ENCODE measurements around the gene TIMP3.

Gene TIMP3

DNA sequence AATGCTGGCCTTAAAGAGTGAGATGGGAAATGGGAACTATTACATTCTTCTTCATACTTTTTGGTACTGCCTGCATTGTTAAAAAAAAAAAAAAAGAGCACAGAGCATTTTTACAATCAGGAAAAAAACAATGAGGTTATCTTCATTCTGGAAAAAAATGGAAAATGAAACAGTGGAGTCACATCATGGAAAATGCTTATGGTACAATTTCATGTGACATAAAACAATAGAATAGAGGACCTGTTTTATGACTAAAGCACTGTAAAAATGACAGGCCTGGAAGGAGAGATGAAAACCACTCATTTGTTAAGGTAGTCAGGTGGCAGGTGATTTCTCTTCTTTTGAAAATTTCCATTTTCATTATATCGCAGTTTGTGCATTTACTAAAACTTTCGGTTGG is 75.0 kb downstream of the TIMP3 start:
- in situ Hi-C loops (cut with MboI; ENCODE audit: low sequenced_read_pairs), result no loop called here

DNA sequence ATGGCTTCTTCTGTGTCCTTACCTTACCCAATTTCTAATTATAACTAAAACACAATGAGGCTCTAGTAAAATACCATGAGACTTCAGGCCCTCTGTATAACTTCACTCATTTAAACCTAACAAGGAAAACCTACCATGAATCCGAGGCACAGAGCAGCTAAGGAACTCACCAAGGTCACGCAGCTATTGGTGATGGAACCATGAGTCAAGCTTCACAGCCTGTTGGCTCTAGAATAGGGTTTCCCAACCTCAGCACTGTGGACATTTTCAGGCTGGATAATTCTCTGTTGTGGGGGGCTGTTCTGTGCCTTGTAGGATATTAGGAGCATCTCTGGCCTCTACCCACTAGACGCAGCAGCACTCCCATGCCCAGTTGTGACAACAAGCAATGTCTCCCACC is 75.7 kb downstream of the TIMP3 start:
- in situ Hi-C loops (cut with MboI; ENCODE audit: low sequenced_read_pairs), result no loop called here

DNA sequence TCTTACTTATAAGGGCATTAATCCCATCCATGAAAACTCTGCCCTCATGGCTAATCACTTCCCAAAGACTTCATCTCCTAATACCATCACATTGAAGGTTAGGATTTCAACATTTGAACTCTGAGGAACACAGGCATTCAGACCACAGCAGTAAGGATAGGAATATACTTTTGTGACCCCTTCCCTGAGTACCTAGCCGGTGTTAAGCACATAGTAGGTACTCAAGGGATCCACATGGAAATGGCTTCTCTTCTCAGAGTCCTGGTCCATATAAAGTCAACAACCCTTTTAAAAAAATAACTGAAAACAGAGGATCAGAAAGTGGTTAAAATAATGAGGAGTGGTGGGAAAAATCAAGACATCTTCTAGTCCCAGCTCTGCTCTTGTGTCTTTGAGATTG is 78.0 kb downstream of the TIMP3 start:
- in situ Hi-C loops (cut with MboI; ENCODE audit: low sequenced_read_pairs), result no loop called here

DNA sequence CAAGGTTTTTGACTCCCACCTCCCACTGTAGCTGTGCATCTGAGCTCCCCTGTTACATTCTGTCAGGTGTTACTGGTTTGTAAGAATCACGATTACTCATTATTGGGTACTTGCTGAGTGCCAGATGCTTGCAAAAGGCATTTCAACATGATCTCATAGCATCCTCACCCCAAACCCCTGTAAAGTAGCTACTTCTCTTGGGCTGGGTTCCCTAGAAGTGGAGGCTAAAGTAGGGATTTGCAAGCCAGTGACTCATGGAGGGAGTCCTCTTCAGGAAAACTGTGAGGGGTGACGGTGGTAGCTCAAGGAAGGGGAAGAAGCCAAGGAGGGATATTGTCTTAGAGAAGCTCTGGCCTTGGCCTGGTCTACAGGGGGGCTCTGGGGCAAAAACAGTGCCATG is 78.6 kb downstream of the TIMP3 start:
- in situ Hi-C loops (cut with MboI; ENCODE audit: low sequenced_read_pairs), result no loop called here

DNA sequence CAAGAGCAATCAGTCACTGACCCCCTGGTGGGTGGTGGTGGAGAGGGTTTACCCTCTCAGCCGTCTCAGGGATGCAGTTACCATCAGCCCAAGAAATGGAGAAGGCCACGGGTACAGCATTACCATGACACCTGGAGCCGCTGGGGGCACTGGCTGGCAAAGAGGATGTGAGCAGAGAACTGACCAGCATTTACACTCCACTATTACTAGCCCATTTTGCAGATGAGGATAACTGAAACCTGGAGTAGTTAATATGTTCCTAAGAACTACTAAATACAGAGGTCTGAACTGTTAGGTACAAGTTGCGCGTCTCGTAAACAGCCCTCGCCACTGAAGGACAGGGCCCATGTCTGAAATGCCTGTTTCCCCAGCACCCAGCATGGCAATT is 79.0 kb downstream of the TIMP3 start:
- in situ Hi-C loops (cut with MboI; ENCODE audit: low sequenced_read_pairs), result no loop called here

DNA sequence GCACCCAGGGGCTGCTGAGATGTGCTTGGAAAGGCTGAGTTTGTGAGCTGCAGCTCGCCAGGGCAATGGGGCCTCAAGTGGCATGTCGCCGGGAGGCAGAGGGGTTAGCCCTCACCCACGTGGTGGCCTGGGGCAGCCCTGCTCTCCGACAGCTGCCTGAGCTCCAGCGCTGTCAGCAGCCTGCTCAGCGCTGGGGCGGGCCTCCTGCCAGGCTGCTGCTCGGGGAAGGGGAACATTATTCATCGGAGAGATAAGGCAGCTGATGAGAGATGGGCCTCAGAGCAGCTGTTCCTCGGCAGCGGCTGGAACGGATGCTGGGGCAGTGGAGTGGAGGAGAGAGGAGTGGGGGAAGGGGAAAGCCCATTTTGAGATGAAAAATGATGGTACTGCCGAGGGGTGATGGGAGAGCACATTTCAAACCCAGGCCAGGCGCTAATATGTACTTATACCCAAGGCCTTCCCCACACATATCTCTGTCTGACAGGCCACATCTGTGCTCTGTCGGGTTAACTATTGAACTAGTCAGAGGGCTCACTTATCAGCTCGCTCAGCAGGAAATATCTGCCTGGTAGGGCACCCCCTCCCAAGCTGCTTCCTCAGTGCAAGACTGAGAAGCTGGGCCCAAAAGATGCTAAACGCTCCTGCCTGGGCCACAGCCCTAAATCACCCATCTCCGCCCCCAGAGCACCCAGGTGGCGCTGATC is 79.5 kb downstream of the TIMP3 start:
- in situ Hi-C loops (cut with MboI; ENCODE audit: low sequenced_read_pairs), result no loop called here

DNA sequence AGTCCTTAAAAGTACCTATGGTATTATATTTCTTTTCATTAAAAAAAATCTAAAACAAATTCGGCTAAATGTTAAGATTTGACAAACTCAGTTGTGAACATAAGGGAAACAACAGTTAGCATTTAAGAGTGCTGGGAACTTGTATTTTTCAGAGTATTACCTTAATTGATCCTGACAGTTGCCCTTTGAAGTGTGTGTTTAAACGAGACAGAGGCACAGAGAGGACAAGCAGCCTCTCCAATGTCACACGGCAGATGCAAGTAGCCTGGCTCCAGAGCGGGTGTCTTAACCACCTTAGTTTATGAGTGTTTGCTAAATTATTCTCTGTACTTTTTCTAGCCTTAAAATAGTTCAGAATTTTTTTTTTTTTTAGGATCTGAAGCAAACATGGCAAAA is 80.9 kb downstream of the TIMP3 start:
- in situ Hi-C loops (cut with MboI; ENCODE audit: low sequenced_read_pairs), result no loop called here

DNA sequence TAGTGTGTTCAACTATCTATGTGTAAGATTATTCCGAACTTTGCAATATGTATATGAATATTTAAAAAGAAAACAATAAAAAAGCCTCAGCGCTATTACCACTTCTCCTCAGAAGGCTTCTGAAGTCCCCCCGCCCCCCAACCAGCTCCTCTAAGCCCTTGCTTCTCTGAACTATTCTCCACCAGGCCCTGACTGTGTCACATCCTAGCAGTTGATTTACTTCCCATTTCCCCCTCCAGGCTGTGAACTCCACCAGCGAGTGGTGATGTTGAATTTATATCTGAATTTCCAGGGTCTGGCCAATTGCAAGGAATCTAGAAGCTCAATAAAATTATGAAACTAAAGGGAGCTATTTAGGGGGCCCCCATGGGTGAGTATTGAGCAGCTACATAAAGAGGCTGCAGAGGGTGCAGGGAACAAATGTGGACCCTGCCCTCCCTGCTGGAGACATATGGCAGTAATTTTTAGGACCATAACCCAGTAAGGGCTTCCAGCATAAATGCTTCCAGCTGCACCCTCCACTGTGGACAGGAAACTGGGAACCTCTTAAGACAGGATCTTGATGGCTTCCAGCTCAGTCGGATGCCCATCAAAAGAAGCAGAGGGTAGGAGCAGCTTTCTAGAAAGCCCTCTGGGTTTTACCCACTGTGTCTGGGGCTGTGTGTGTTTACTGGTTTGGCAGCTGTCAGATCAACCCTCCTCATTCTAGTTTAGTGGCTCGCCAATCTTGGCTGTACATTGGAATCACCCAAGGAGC is 81.4 kb downstream of the TIMP3 start:
- in situ Hi-C loops (cut with MboI; ENCODE audit: low sequenced_read_pairs), result no loop called here

DNA sequence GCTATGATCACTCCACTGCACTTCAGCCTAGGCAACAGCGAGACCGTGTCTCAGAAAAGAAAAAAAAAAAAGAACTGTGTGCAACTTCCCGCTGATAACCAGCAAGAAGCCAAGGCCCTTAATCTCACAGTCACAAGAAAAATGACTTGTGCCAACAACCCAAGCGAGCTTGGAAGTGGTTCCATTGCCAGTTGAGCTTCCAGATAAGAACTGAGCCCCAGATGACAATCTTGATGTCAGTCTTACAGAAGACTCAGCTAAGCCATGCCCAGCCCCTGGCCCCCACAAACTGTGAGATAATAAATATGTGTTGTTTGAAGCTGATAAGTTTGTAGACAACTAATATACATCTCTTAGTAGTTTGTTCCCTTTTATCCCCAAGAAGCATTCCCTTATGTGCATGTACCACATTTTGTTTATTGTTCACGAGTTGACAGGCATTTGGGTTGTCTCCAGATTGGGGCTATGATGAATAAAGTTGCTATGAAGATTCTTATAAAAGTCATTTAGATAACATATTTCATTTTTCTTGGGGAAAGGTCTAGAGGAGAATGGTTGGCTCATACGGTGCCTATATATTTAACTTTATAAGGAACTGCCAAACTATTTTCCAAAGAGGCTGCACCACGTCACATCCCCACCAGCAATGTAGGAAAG is 85.9 kb downstream of the TIMP3 start:
- in situ Hi-C loops (cut with MboI; ENCODE audit: low sequenced_read_pairs), result no loop called here

DNA sequence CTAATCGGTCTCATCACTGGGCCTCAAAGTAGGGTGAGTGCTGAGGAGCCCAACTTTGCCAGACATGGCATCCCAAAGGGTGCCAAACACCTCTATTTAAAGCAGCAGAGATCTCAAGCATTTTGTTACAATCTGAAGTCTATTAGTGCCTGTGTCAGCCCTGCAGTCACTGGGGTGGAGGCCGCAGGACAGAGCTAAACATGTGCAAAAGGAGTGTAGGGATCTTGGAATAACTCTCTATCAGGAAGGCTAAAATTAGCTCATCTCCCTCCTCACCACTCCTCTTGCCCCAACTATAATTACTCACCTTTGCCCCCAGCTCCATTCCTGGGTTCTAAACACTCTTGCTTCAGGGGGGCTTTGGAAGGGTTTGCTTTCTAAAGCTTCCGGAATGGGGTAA is 87.5 kb downstream of the TIMP3 start:
- in situ Hi-C loops (cut with MboI; ENCODE audit: low sequenced_read_pairs), result no loop called here

DNA sequence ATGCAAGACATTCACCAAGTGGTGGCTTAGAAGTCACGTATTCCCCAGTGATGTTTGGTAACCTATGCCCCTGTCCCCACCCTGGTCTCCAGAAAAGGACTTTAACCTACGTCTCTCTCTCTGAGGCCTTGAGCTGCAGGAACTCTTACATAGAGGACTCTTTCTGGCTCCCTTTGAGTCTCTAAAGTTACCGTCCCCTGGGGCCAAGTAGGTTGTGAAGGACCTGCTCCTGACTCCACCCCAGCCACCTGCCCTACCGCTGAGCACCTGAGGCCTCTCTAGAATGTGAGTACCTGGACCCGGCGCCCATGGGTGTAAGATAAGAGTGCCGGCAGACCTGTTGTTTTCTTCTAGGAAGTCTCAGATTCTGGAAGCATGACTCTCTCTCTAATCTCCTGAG is 95.4 kb downstream of the TIMP3 start:
- in situ Hi-C loops (cut with MboI; ENCODE audit: low sequenced_read_pairs), result no loop called here

DNA sequence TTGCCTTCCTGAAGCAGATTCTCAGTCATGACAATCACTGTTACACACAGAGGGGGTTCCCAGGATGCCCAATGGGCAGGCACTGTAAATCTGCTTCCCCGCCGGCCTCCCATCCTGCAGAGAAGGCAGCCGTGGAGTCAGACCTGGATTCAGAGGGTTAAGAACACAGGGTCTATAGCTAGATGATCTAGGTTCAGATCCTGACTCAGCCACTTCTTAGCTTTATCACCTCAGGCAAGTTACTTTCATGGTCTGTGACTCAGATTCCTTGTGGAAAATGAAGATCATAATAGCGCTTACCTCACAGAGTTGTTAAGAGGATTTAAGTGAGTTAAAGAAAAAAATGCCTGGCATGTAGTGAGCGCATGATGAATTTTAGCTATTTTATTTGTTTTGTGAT is 95.9 kb downstream of the TIMP3 start:
- in situ Hi-C loops (cut with MboI; ENCODE audit: low sequenced_read_pairs), result no loop called here

DNA sequence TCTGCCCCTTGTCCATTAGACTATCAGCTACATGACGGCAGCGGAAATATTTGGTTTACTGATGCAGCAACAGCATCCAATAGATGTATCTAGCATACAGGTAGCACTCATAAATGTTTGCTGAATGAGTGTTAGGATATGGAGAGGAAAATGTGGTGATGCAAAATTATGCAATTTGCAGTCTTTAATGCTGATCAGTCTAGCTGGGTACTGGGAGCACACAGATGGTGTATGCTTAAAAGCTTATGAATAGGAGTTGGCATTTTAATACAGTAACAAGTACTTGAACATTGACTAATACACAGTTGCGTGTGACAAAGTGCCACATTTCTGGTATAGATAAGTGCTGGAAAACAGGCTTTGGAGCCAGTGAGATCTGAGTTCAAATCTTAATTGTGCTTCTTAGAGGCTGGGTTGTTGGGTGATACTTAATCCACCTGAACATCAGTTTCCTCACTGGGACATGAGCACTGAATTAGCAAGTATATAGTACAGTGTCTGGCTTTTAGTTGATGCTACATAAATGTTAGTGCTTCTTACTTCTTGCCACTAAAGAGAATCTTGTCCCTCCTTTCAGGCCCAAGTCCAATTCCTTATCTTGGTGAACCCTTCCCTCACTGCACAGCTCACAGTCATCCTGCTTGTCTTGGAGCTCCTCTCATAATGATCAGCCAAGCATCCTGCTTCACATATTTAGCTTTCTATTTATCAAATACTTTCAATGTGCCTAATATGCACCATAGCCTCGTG is 99.6 kb downstream of the TIMP3 start:
- in situ Hi-C loops (cut with MboI; ENCODE audit: low sequenced_read_pairs), result no loop called here

DNA sequence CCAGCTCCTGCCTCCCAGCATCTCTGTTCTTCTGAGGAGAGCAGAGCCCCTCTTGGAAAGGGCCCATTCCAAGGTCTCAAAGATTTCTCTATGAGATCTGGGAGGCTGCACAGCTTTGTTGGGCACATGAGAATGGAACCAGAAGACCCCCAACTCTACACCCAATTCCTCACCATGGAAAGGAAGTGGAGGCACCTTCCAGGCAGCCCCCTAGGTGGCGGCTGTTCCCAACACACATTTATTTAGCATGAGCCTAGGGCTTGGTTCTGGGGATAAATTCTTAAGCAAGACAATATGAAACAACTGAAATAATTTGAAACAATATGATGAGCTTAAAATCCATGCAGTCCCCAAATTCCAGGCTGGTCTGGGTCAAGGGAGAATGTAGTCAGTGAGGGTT is 100.4 kb downstream of the TIMP3 start:
- in situ Hi-C loops (cut with MboI; ENCODE audit: low sequenced_read_pairs), result no loop called here

DNA sequence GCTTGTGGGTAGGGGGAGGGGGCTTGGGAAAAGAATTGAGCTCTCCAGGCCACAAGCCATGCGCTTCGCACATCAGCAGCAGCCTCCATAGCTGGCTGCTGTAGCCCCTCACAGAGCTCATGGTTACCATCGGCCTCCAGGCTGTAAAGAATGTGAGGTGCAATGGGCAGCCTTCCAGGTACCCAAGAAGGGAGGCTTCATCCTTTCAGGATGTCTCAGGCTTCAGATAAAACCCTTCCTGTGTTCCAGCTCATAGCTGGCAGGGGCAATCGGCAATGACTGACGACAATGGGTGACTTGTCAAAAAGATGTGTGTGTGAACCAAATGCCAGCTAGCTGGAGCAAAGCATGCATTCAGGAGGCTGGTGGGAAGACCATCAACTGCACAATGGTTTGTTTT is 102.0 kb downstream of the TIMP3 start:
- in situ Hi-C loops (cut with MboI; ENCODE audit: low sequenced_read_pairs), result no loop called here

DNA sequence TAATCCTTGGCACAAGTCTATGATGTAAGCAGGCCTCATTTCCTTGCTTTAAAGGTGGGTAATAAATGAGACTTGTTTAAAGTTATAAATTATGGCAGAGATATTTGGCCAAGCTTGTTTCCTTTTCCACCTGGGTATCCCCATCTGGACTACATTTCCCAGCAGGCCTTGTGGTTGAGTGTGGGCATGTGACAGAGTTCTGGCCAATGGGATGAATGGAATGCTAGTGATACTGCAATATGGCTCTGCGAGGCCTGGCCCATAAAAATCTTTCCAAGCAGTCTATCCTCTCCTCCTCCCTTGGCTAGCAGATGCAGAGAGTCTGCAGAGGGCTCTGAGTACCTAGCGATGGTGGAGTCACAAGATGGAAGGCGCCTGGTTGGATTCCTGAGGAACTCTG is 102.5 kb downstream of the TIMP3 start:
- in situ Hi-C loops (cut with MboI; ENCODE audit: low sequenced_read_pairs), result no loop called here

DNA sequence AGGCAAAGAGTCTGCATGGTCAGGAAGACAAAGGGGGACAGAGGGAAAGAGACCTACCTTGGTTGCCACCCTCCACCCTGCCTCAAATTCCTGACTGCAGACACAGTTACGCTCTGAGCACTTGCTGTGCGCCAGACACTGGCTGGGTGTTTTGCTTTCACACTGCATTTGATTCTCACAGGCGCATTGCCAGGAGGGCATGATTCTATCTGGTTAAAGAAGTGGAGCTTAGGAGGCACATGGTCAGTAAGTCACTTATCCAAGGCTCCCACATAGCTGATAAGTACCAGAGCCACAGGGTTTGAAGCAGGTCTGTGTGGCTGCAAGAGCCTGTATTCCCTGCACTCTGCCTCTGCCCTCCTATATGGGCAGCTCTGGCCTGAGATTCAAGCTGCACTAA is 103.9 kb downstream of the TIMP3 start:
- in situ Hi-C loops (cut with MboI; ENCODE audit: low sequenced_read_pairs), result no loop called here

DNA sequence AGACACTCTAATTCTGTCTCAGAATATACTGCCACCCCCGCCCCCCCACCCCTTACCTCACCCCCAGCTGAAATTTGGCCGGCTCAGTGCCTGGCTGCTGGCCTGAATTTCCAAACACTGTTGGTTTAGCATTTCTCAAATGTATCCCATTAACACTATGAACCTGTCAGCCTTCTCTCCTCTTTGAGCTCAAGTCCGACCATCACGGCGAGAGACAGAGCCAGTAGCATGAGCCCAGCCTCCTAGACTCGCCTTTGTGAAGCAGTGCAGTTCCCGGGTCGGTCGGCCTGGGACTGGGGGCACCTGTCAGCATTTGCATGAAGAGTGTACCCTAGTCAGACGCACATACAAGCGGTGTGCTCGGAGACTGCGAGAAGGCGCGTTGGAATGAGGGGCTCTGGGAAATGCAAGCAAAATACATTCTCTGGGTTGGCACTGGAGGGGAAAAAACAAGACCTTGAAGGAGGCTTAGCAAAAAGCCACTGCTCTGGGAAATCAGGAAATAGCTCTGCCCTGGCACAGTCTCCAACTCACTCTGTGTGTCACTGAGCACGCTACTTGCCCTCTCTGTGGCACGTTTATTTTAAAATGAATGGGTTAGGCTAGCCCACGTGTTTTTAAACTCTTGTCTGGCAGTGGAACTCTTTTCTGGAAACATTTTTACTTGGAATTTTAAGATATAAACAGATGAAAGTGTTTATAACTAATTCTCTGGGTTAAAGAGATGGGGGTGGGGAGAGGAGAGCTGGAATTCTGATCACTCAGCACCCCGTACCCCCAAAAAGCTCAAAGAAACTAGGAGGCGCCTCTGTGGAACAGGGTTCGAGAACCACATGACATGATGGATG is 108.3 kb downstream of the TIMP3 start:
- in situ Hi-C loops (cut with MboI; ENCODE audit: low sequenced_read_pairs), result no loop called here

DNA sequence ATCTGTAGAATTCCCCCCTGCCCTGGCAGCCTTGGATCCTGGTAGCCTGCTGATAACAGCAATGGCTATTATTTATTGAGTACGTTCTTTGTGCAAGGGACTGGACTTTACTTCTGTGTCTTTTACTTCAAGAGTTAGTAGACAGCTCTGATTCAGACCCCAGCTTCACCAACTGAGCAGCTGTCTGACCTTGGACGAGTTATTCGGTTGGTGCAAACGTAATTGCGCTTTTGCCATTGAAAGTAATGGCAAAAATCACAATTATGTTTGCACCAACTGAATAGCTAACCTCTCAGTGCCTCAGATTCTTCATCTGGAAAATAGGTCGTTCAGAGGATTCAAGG is 108.9 kb downstream of the TIMP3 start:
- in situ Hi-C loops (cut with MboI; ENCODE audit: low sequenced_read_pairs), result no loop called here

DNA sequence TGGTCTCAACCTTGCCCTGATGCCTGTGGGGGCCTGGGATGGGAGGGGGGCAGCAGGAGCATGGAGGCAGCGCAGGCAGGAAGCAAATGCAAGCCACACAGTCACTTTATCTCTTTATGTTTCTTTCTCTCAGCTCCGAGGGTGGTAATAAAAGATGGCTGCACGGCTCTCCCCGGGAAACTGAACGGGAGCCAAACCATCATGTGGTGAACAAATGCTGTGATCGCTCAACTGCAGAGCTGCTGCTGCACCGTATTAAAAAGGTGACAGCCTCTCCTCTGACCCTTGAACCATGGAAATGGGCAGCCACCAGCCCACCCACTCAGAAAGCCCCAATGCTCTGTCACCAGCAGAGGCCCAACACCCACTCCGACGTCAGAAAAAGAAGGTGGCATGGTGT is 110.0 kb downstream of the TIMP3 start:
- in situ Hi-C loops (cut with MboI; ENCODE audit: low sequenced_read_pairs), result no loop called here

All from HL-60/S4 (cell line).